GM18870 (cell line): ENCODE data around the gene GAST.
"Not testable (repeated sequence)": the region's sequence is repeated elsewhere in the genome, so short reads cannot be mapped to it uniquely, and the experiment has no call there.

Experiments used
- ATAC-seq: cut with Tn5 transposase; IDR thresholded peaks from one replicate; pipeline ENCODE4 v1.9.1; 2021; ENCODE audit warnings: moderate library complexity; ENCODE audit not compliant: unreplicated experiment

GAST gene

GRCh38 chr17:41683441-41684007 lies 28.6 kb upstream of the GAST start:
- no peak for ATAC-seq

GRCh38 chr17:41684035-41684434 lies 28.1 kb upstream of the GAST start:
- no peak for ATAC-seq

GRCh38 chr17:41685753-41686152 lies 26.4 kb upstream of the GAST start:
- not testable (repeated sequence) for ATAC-seq

DNA sequence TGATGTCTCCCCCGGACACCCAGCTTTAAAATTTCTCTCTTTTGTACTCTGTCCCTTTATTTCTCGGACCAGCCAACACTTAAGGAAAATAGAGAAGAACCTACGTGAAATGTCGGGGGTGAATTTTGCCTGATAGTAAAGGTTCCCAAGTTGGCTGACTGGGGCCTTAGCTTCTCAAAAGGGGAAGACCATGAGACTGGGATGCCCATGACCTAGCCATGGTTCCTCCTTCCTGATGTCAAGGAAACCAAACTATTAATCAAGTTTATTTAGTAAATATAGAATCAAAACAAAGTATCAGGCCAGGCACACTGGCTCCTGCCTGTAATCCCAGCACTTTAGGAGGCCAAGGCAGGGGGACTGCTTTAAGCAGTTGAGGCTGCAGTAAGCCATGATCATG lies 25.9 kb upstream of the GAST start:
- ATAC-seq, result no peak

DNA sequence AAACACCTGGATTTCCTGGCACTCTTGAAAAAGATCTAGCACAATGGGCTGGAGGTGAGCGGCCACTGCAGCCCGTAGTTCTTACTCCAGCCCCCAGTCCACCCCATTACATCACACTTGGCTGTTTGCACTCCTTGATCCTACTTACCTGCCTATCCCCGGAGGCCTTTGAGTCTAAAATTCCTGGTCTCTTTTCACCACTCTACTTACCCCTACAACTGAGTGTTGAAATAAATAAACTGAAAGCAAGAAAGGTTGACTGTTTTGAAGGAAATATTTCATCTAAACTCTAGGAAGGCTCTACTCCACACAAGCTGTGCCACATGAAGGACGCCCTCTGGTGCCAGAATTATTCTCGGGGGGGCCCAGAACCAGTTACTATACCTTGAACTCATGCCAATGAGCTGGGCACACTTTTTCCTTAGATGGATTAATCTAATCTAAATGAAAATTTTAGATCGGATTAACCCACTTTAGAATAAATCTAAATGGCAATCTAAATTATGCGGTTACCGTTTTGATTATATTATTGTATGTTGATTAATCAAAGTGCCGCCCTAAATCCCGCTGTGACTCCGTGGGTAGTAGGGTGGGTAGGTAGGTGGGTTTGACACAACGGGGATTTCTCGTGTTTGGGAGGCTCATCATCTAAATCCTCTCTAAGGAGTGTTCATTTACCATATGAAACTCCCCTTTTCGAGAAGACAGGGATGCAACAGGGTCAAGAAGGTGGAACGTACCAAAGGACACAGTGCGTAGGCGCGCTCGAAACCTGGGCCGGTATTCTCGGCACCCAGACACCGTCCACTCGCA lies 24.1 kb upstream of the GAST start:
- ATAC-seq, result peak; percentile 23

DNA sequence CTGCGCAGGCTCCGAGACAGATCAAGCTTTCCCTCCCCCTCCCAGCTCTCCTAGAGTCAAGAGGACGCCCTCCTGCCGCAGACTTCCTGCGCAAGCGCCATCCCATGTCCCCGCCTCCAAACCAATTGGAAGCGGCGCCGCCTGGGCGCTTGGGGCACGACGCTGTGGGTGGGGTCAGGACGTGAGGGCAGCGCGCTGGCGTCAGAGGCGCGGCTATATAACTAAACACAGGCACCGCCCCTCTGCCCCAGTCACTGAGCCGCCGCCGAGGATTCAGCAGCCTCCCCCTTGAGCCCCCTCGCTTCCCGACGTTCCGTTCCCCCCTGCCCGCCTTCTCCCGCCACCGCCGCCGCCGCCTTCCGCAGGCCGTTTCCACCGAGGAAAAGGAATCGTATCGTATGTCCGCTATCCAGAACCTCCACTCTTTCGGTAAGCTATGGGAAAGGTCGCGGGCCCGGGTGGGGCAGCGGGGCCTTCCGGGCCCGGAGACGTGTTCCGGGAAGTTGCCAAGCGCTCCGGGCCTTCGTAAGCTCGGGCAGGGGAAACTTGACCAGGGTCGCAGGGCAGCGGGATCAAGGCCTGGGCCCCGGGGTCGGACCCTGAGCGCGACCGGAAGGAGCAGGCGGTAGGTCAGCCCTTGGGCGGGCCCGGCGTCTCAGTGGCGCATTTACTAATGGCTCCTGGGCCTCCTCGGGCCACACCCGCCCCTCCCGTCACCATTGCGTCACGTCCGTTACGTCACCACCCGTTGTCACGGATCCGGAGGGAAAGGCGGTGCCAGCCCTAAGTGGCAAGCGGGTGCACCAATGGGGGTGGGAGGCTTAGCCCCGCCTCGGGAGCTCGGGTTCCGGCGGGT lies 23.3 kb upstream of the GAST start, which contains the start of gene EIF1:
Gene EIF1, plus strand, starts transcription at position 245 of the 856 bp plus-strand sequence. Its CDS starts 154 bp downstream, at position 399.
- ATAC-seq, result peak; percentile 71

DNA sequence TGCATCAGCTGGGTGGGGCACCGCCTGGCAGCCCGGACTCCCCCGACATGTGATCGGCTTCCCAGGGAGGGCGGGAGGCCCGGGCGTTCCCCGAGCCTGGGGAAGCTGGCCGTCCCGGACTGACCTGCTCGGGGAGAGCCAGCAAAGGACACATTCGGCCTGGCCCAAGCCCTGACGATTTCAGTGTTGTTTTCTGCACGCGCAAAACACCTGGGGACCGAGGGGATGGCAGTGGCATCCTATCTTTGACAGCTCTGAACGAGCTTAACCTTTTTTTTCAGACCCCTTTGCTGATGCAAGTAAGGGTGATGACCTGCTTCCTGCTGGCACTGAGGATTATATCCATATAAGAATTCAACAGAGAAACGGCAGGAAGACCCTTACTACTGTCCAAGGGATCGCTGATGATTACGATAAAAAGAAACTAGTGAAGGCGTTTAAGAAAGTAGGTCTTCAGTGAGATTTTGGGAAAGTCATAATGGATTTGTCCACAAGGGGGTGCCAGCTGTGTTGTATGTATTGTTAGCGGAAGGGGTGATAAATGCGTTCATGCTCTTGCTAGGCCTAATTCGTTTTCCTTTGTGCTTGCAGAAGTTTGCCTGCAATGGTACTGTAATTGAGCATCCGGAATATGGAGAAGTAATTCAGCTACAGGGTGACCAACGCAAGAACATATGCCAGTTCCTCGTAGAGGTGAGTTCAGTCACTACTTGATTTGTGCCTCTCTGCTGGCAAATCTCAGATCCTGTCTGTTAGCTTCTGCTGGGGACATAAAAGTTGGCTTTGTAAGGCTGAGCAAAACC lies 22.4 kb upstream of the GAST start:
- no peak for ATAC-seq

GRCh38 chr17:41690497-41690896 lies 21.6 kb upstream of the GAST start:
- no peak for ATAC-seq

- no peak for ATAC-seq
Measured at GRCh38 chr17:41691031-41691777, 20.9 kb upstream of the GAST start.

DNA sequence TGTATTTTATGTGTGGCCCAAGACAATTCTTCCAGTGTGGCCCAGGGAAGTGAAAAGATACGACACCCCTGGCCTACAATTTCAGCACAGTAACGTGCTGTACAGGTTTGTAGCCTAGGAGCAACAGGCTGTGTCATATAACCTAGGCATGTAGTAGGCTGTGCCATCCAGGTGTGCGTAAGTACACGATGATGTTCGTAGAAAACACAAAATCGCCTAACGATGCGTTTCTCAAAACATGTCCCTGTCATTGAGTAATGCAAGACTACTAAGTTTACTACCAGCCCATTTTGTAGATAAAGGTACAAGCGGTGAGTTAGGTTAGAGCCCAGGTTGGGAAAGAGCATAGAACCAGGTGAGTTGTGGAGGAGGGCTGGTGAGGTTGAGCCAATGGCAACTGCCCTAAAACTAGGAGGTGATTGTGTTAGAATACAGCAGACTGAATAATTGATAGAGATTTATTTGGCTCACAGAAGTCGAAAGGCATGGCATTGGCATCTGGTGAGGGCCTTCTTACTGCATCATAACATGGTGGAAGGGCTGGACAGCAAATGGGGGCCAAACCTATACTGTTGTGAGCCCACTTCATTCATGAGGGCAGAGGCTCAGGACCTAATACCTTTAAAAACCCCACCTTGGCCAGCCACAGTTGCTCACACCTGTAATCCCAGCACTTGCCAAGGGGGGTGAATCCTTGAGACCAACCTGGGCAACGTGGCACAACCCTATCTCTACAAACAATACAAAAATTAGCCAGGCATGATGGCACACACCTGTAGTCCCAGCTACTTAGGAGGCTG lies 19.2 kb upstream of the GAST start:
- no peak for ATAC-seq

DNA sequence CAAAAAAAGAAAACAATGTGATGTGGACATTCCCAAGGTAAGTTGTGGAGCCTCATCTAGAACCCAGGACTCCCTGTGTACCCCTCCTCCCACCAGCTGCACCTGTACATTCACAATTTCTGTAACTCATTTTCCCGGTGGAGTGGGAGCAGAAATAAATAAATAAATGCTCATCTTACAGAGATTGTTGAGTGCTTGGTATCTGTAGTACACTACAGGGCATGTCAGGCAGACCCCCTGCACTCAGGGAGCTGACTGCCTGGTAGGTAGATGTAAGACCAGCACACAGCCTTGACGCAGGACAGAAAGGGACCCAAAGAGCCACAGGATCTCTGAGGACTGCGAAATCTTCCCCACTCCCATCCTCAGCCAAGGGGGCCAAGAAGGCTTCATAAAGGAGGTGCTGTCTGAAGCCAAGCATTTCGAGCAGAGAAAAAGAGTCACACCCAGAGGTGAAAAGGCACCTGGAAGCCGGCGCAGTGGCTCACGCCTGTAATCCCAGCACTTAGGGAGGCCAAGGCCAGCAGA lies 16.9 kb upstream of the GAST start:
- no peak for ATAC-seq

- ATAC-seq, result no peak
Measured at GRCh38 chr17:41695954-41696757, 16.0 kb upstream of the GAST start.

DNA sequence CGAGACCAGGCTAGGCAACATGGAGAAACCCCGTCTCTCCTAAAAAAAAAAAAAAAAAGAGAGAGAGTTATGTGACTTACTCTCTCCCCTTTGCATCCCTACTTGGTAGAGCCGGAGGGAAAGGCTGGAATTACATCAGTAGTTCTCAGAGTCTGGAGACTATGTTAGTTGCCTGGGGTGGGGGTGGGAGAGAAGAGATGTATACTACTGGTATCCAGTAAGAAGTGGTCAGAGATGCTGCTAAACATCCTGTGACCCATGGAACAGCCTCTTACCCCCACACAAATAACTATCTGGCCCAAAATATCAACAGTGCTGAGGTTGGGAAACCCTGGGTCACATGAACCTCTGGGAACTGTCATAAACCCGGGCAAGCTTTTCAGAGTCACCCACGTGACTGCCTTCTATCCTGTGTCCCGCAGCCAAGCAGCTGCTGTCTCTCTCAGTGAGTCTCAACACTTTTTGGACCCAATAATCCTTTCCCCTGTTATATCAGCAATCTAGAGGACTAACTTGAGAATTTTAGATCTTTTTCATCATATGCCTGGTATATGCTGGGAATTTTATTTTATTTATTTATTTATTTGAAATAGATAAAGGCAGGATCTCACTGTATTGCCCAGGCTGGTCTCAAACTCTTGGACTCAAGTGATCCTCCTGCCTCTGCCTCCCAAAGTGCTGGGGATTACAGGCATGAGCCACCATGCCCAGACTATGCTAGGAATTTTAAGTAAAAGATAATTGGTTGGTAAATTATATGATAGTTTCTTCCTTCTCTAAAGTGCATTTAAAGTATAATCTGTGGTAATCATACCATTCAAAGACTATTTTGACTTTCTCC lies 14.8 kb upstream of the GAST start:
- ATAC-seq, result no peak

DNA sequence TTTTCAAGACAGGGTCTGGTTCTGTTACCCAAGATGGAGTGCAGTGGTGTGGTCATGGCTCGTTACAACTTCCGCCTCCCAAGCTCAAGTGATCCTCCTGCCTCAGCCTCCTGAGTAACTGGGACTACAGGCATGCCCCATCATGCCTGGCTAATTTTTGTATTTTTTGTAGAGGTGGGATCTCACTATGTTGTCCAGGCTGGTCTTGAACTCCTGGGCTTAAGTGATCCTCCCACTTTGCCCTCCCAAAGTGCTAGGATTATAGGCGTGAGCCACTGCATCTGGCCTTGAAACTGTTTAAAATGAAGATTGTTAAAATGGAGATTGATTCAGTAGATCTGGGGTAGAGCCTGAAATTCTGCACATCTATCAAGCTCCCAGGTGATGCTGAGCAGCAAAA lies 11.3 kb upstream of the GAST start:
- not testable (repeated sequence) for ATAC-seq

DNA sequence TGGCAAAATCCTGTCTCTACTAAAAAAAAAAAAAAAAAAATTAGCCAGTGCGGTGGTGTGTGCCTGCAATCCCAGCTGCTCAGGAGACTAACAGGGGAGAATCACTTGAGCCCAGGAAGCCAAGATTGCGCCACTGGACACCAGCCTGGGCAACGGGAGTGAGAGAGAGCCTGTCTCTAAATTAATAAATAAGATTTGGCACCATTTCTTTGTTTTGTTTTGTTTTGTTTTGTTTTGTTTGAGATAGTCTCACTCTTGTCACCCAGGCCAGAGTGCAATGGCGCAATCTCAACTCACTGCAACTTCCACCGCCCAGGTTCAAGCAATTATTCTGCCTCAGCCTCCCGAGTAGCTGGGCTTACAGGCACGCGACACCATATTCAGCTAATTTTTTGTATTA lies 9.4 kb upstream of the GAST start:
- no peak for ATAC-seq

DNA sequence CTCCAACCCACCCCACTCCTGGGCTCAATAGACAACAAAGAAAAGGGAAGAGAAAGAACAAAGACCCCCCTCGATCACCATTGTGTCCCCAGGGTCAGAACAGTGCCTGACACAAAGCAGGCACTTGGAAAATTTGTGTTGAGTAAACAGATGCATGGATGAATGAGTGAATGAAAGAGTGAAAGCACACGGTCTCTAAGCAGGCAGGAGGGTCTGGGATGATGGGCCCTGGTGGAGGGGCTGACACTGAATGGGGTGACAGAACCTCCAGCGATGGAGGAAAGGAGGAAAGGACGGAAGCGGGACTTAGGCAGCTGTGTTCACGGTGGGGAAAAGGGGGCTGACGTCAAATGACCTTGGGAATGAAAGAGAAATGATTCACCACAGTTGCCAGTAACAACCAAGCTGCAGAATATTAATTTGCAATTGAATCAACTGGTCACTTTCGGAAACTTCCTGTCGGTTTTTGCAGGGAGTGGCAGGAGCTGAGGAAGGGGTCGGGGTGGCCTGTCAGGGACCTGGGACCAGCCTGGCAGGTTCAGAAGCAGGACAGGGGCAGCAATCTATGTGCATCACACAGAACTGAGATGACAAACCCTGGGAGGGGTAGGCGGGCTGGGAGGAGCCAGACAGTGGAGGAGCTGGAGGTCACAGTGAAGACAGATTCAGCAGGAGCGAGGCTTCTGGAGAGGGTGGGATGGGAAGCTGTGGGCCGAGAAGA lies 6.7 kb upstream of the GAST start:
- no peak for ATAC-seq
